Brain pericyte (primary cell): ENCODE data around the gene NDUFB6.
"Not testable (repeated sequence)": the region's sequence is repeated elsewhere in the genome, so short reads cannot be mapped to it uniquely, and the experiment has no call there.

Source experiments
- DNase-seq: peaks from one replicate; pipeline ENCODE4 v3.0.0-alpha.2; 2012; ENCODE audit warnings: low read depth, low spot score

NDUFB6 gene

DNA sequence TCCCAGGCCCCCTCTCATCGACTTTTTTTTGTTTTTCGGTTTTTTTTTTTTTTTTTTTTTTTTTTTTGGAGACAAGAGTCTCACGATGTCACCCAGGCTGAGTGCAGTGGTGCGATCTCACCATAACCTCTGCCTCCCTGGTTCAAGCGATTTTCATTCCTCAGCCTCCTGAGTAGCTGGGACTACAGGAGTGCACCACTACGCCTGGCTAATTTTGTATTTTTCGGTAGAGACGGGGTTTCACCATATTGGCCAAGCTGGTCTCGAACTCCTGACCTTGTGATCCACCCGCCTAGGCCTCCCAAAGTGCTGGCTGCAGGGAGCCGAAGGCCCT, 48.4 kb downstream of the NDUFB6 start:
- not testable (repeated sequence) for DNase-seq

DNA sequence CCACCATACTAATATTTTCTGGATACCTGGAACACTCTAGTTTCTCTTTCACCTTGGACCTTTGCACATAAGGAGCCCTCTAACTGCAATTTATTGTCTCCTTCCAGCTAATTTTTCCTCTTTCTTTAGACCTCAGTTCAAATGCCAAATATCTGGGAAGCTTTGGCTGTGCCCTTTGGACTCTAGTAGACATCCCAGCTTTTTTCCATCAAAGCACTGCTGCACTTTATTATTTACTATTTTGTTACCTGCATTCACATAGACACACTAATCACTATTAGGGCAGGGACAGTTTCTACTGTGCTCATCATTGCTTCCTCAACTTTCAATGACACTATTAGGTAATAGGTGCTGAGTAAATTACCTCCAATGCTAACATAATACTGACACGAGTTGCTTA, 49.0 kb downstream of the NDUFB6 start:
- DNase-seq: no peak

DNA sequence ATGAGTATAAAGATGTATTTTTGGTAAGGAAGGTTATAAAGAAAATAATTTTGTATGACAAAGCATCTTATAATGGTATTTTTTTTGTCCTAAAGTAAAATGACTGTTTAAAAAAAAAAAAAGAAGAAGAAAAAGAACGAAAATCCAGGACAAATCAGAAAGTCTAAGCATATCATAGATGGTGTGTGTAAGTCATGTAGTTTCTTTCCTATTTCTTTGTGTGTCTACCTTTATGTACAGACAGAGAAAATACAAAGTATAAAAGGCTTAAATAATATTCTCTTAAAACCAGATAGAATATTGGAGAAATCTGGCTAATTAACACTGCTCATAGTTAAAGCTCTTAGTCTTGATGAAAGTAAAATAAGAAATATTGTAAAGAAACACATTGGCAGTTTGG, 54.7 kb downstream of the NDUFB6 start:
- no peak for DNase-seq

DNA sequence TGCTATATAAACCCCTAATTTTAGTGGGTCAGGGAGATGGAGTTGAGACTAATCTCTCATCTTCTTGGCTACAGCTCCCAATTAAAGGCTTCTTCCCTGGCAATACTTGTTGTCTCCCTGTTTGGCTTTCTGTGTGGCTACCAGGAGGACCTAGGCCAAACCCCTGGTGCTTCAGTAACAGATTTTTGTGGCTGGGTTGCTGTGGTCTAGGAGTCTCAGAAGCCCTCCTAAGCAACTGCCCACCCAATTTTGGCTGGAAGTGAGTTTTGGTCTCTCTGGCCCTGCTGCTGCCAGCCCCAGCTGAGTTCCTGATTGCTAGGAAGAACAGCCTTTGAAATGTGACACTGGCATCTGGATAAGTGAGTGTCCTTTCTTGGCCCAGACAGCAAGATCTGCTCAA, 56.7 kb downstream of the NDUFB6 start:
- DNase-seq: no peak

DNA sequence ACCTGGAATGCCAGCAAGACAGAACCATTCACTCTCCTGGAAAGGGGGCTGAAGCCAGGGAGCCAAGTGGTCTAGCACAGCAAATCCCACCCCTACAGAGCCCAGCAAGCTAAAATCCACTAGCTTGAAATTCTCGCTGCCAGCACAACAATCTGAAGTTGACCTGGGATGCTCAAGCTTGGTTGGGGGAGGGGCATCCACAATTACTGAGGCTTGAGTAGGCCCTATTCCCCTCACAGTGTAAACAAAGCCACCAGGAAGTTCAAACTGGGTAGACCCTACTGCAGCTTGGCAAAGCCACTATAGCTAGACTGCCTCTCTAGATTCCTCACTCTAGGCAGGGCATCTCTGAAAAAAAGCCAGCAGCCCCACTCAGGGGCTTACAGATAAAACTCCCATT, 64.2 kb downstream of the NDUFB6 start:
- DNase-seq: no peak

DNA sequence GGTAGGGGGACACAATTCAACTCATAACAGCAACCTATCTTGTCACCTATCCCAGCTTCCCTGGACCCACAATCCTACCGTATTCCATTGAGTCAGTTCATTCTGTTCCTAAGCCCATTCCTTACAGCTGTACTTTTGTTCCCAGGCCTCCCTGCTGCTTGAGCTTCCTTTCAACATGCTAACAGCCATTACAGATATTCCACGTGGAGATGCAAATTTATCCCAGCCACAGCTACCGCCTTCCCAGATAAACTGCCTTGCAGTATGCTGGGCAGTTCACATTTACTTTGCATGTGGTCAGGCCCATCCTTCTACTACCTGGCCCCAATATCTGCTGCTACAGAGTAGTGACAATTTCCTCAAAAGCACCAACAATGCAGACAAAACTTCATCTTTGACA, 70.0 kb downstream of the NDUFB6 start:
- DNase-seq: no peak
